ENCODE data around the gene CENPK.
A peak's percentile ranks its signal among the peaks of the same experiment; 100 is the strongest.
"Not testable (repeated sequence)": the region's sequence is repeated elsewhere in the genome, so short reads cannot be mapped to it uniquely, and the experiment has no call there.

Gene CENPK

DNA sequence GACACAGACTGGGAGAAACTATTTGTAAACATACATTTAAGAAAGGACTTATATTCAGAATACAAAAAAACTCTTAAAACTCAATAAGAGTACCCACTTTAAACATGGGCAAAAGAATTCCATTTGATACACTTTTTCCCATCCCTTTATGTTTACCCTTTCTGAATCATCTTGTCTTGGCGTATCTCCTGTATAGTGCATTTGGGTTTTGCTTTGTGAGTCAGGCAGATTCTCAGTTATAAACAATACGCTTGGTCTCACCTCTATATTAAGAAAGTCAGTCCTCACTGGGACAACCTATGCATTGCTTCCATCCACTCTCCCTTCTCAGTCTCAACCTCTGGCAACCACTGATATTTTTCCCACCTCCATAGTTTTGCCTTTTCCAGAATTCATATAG, 54.0 kb downstream of the CENPK start:
- DNase-seq (ENCODE audit: low read depth, low spot score), result no peak

DNA sequence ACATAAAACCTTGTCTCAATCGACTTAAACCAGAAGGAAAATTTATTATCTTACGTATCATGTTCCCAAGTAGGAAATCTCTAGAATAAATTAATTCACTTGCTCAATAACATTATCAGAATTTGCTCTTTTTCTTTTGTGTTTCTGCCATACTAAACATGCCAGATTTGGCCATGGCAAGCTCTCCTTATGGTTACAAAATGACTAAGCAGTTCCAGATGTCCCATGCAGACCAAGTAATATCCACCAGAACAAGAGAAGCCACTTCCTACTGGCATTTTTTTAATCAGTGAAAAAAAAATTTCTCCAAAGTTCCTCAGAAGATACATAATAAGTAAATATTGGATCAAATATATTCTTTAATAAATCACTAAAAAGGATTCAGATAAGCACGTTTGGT, 56.0 kb downstream of the CENPK start:
- no peak for DNase-seq (ENCODE audit: low read depth, low spot score)

DNA sequence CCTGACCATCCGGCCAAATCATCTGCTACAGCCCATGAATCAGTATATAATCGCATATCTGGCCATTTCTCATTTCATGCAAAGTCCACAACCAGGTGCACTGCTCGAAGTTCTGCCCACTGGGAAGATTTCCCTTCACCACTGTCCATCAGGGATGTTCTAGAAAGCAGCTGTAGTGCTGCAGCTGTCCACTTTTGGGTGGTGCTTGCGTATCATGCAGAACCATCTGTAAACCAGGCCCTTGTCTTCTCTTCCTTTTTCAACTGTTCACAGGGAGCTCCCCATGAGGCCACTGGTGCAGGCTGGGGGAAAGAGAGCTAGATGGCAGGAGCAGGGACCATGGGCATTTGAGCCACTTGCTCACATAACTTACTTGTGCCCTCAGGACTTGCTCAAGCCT, 73.8 kb downstream of the CENPK start:
- no peak for DNase-seq (ENCODE audit: low read depth, low spot score)

DNA sequence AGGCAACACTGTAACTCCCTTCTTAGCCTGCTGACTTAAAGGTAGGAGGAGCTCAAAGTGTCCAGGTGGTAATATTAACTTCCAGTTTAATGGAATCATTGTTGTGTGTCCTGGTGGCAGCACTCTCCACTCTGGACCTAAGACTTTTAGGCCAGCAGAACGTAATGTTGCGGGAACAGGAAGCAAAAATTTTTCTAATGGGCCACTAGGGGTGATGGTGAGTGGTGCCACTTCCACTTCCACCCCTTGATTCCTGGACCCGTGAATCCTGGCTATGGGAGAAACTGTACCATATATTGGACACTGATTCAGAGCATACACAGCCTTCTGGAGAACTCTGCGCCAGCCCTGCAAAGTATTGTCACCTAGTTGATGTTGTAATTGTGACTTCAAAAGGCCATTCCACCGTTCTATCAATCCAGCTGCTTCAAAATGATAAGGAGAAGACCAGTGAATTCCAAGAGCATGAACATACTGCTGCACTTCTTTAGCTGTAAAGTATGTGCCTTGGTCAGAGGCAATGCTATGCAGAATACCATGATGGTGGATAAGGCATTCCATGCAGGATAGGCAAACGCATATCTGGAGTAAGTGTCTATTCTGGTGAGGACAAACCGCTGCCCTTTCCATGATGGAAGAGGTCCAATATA, 74.8 kb downstream of the CENPK start:
- not testable (repeated sequence) for DNase-seq (ENCODE audit: low read depth, low spot score)

DNA sequence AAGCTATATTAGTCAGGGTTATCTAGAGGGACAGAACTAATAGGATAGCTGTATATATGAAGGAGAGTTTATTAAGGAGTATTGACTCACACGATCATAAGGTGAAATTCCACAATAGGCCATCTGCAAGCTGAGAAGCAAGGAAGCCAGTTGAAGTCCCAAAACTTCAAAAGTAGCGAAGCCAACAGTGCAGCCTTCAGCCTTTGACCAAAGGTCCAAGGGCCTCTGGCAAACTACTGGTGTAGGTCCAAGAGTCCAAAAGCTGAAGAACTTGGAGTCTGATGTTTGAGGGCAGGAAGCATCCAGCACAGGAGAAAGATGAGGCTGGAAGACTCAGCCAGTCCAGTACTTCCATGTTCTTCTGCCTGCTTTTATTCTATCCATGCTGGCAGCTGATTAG, 76.2 kb downstream of the CENPK start:
- not testable (repeated sequence) for DNase-seq (ENCODE audit: low read depth, low spot score)

DNA sequence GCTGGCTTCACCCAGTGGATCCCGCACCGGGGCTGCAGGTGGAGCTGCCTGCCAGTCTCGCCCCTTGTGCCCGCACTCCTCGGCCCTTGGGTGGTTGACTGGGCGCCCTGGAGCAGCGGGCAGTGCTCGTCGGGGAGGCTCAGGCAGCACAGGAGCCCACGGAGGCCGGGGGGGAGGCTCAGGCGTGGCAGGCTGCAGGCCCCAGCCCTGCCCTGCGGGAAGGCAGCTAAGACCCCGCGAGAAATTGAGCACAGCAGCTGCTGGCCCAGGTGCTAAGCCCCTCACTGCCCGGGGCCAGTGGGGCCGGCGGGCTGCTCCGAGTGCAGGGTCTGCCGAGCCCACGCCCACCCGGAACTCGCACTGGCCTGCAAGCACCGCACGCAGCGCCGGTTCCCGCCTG, 77.6 kb downstream of the CENPK start:
- no peak for DNase-seq (ENCODE audit: low read depth, low spot score)

DNA sequence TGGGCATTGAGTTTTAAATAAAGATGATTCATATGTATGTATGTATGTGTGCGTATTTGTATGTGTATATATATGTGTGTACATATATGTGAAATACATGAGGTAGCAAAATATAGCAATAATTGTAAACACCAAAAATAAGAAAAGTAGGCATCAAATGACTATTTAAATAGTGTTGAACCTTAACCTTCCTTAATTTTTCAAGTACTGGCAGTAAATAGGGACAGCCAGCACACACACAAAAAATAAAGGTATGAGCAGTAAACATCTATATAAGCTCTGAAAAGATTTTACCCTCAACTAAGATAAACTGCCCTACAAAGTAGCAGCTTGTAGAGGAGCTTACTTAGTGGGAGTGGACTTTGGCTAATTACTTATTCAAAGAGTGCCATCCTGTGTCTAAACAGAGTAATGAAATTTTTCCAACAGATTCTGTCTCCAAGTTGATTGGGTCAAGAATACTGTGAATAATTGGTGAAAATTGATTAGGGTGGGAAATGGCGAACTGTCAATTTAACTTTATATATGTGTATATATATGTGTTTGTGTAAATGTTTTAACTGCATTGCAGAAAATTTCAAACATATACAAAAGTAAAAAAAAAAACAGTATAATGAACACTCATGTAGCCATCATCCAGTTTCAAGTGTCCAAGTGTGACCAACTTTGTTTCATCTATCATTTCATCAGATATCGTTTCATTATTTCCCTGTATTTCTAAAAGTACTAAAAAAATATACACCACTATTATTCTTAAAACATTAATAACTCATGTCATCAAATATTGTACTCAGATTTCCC, 79.2 kb downstream of the CENPK start:
- no peak for DNase-seq (ENCODE audit: low read depth, low spot score)

DNA sequence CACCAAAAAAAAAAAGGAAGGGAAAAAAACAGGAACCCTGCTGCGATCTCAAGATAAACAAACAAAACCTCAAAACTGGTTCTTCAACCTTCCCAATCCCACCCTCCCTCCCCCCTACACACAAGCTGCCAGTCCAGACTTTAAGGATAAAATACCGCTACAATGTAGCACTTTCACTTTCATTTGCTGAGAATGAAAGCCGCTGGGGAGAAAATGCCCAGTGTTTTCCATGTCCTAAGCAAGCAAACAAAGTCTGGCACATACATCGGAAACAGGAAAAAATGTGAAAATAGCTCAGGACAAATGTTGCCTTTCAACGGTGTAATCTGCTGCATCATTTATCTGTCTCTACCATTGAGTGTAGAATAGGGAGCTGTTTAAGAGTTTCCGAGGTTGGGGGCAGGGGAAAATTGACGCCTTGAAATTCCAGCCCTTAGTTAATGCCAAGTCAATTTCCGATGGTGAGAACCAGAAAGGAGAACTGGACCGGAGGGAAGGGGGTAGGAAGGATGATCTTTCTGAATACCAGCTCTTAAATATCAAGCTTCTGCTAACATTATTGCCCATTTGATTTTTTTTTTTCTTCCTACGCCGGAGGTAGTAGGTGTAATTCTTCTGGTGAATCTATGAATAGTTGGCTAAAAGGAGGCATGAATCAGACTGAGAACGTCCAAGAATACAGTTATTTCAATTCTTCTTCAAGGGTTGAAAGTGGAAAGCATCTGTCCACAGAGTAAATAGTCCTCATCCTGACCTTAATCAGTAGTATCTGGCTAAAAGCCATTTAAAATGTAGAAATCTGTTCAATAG, 80.0 kb downstream of the CENPK start:
- peak; percentile 77 for DNase-seq (ENCODE audit: low read depth, low spot score)

DNA sequence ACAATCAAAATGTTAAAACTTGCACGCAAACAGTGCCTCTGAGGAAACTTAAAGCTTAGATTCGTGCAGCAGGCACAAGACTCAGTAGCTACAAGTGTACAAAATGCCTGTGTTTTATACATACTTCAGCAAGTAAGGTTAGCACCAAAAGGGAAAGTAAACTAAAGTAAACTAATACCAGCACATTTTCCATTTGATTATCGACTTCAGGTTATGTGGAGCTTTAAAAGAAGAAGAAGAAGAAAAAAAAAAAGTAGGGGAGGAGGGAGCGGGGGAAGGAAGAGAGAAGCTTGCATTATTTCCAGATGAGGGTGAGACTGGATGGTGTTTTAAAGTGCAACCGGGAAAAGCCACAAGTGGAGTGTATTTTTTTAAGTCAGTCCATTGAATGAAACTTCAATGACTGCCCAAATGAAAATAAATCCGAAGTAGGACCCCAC, 80.7 kb downstream of the CENPK start:
- DNase-seq (ENCODE audit: low read depth, low spot score), result no peak

DNA sequence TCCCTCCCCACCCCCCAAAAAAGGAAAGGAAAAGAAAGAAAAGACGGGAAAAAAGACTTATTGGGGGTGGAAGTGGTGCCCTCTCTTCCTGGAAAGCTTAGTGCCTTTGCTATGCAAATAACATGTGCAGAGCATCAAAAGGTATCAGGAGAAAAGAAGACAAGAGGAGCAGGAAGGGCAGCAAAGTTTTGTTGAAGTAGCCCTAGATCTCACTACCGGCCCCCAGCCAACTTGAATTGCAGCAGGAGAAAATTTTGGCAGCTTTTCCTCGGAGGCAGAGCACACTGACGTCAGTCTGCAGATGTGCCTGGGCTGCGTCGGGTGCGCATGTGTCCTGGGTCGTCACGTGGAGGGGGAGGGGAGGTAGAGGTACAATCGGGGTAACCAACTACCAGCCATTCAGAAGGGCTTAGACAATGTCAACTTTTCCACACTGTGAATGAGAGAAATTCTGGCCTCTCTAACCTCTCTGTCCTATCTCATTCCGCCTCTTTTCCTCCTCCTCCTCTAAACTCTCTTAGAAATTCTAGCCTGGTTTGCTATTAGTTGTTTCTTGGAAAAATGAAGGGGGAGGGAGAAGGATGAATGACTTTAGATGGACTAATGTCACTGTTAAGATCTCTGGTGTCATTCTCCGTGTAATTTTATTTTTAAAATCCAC, 81.2 kb downstream of the CENPK start, which contains the start of gene ADAMTS6:
Gene ADAMTS6 (minus strand): TSS at position 286 of the 661 bp plus-strand sequence. CDS start 8,247 bp downstream, outside the sequence.
- DNase-seq (ENCODE audit: low read depth, low spot score), result peak; percentile 91

DNA sequence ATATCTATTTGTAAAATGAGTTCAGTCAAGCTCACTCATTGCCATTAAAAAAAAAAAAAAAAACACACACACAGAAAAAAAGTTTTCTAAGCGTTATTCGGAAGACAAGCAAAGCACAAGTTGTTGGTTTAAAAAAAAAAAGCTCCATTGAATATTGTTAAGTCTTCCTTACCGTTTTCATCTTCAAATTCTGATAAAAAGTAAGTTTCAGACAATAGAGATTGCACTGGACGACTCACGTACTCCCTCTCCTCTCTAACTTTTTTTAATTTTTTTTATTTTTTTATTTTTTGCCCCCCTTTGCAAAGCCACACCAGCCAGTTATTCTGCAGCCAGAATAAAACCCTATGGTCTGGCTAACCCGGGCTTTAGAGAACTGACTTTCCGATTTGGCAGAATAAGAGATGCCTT, 81.8 kb downstream of the CENPK start:
- DNase-seq (ENCODE audit: low read depth, low spot score), result no peak

DNA sequence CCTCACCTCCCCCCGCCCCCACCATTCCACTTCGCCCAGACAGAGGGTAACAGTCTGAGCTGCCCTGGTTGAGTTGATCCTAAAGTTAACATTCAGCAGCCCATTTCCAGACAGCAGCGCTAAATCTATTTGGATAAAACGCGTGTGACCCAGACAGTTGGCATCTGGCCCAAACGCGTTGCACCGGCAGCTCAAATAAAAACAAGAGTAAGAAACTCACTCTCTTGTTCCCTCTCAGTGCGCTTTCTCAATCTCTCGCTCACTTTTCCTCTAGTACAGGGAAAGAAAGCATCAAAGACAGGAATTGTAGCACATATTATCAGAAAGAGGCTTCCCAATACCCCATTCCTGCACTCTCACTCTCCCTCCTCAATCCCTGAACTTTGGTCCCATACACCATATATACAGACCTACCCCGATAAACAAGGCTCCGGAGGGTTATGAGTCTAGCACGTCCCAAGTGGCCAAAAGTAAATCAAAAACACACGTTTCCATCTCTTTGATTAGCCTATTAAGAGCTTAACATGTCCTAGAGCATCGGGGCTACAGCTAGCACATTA, 82.6 kb downstream of the CENPK start:
- DNase-seq (ENCODE audit: low read depth, low spot score), result peak; percentile 40

DNA sequence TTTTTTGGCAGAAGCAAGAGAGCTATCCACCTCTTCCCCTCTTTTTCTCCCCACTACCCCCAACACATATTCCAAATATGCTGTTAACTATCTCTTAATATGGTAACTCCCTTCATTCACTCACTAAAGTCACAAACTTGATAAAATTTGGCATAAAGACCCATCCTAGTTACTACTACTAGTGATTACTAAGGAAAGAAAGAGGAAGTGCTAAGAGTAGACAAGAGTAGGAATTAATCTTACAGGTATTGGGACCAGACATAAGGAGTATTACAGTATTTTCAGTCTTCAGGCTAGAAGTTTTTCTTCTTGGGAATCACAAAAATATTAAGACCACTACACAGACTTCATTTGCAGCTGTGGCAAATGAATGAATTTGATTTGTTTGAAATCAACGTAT, 83.4 kb downstream of the CENPK start:
- no peak for DNase-seq (ENCODE audit: low read depth, low spot score)

DNA sequence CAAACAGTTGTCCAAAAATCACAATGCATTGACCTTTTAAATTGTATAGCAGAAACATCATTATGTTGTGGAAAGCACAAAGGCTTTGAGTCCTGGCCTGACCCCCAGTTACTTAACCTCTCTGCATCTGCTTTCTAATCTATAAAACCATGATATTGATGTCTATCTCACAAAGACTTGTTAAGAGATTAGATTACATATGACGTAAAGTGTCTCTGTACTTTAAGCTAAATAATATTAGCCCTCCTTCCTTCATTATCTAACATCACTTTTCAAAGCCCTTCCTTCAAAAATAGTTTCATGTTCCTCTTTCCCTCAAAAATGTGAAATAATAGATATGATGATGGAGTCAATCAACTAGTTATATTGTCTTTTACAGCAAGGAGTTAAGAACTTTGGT, 84.6 kb downstream of the CENPK start:
- no peak for DNase-seq (ENCODE audit: low read depth, low spot score)

DNA sequence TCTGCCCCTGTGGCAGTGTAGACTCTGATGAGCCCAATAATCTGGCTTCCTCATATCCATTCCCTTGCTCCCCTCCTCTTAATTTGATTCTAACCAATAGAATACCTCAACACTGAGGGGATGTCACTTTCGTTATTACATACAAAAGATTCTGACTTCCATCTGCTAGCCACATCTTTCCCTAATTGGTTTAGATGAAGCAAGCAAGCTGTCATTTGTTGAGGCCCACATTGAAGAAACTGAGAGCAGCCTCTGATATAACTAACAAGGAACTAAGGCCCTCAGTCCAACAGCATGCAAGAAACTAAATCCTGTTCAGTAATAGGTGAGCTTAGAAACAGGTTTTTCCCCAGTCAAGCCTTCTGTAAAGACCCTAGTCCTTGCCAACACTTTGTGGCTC, 87.1 kb downstream of the CENPK start:
- DNase-seq (ENCODE audit: low read depth, low spot score), result no peak

DNA sequence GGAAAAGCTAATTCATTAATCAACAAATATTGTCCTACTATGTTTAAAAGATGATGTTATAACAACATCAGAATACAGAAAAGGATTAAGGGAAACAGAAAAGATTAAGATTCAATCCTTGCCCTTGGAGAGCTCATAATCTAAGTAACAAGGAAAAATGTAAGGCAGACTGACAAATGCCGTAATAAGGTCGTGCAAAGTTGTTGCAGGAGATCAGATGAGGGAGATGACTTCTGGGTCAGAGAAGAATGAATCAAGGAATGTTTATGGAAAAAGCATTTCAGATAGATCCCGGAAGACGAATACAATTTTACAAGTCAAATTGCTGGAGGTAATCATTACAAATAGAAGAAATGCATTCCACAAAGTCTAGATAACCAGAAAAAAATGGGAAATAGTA, 87.6 kb downstream of the CENPK start:
- DNase-seq (ENCODE audit: low read depth, low spot score), result no peak

DNA sequence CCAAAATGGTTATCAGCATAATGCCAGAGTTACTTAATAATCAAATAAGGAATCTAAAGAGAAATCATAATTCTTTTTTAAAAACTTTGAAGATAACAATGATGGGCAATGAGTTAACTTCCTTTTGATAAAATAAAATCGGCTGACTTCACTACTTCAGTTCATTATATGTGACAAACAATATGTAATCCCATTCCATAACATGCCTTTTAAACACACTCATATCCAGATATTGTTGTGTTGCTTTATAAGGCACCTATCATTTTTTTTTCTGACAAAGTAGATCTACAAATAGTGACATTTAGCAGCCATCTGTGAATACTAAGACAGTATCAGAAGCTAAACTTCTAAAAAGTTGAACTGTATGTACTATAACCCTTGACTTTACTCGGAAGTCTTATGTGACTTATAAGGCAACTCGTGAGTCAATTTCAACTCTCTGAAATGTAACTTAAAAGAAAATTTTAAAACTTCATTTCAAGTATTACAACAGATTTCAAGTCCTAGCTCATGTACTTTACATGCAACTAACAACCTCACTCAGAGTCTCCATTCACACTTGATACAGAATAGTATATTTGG, 88.7 kb downstream of the CENPK start:
- no peak for DNase-seq (ENCODE audit: low read depth, low spot score)

DNA sequence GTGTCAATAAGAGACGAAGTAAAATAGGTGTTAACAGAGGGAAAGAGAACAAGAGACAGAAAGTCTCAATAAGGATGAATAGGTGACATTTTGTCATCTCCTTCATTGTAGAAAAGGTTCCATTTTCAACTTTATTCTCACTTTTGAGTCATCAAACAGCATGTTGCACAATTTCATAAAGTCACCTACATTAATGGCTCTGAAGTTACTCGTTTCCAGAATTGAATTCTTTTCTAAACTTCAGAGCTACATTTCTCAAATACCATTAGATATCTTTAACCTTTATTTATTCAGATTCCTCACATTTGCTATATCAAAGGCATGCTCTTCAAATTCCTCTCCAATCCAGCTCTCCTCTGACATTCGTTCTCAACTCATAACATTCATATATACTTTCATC, 94.3 kb downstream of the CENPK start:
- DNase-seq (ENCODE audit: low read depth, low spot score), result no peak

Data from ELF-1 (cell line).